SJCRH30 (cell line): Measurements from ENCODE around the gene ZNF518A. TPM values are rescaled to one million over a fixed set of nuclear protein-coding genes. Genes with fewer than 3 reads are reported as not detected.

Experiments used
- DNase-seq, 2 experiments: peaks; one replicate each; pipeline ENCODE4 v3.0.0-alpha.2; 2015 to 2020
- H3K27ac ChIP-seq: fragments of 250-450 bp; sonication (Bioruptor Pico); 2 replicates; pipeline ENCODE4 v1.5.1; 2020; ENCODE audit warnings: mild to moderate bottlenecking, moderate library complexity
- H3K27me3 ChIP-seq: fragments of 250-450 bp; sonication (Bioruptor Pico); 2 replicates; pipeline ENCODE4 v1.5.1; 2020; ENCODE audit warnings: mild to moderate bottlenecking, moderate library complexity
- H3K36me3 ChIP-seq: fragments of 250-450 bp; sonication (Bioruptor Pico); 2 replicates; pipeline ENCODE4 v1.5.1; 2020; ENCODE audit warnings: mild to moderate bottlenecking, moderate library complexity
- H3K4me1 ChIP-seq: fragments of 250-450 bp; sonication (Bioruptor Pico); 2 replicates; pipeline ENCODE4 v1.5.1; 2020; ENCODE audit warnings: mild to moderate bottlenecking, moderate library complexity
- H3K4me3 ChIP-seq: fragments of 250-450 bp; sonication (Bioruptor Pico); 2 replicates; pipeline ENCODE4 v1.5.1; 2020; ENCODE audit warnings: mild to moderate bottlenecking, moderate library complexity
- H3K9me3 ChIP-seq: fragments of 250-450 bp; sonication (Bioruptor Pico); replicated peaks from 2 replicates; pipeline ENCODE4 v1.5.1; 2020; ENCODE audit warnings: mild to moderate bottlenecking, moderate library complexity
- total RNA-seq: library from RNA; depleted of rRNA; stranded (reverse); fragments of >200 nt; shearing (Covaris generic); gene quantifications from 2 replicates; pipeline ENCODE4 v1.2.3, GENCODE V29; 2014

Gene ZNF518A
- total RNA-seq, 1 experiment from 2014 or later = 24.9 TPM

DNA sequence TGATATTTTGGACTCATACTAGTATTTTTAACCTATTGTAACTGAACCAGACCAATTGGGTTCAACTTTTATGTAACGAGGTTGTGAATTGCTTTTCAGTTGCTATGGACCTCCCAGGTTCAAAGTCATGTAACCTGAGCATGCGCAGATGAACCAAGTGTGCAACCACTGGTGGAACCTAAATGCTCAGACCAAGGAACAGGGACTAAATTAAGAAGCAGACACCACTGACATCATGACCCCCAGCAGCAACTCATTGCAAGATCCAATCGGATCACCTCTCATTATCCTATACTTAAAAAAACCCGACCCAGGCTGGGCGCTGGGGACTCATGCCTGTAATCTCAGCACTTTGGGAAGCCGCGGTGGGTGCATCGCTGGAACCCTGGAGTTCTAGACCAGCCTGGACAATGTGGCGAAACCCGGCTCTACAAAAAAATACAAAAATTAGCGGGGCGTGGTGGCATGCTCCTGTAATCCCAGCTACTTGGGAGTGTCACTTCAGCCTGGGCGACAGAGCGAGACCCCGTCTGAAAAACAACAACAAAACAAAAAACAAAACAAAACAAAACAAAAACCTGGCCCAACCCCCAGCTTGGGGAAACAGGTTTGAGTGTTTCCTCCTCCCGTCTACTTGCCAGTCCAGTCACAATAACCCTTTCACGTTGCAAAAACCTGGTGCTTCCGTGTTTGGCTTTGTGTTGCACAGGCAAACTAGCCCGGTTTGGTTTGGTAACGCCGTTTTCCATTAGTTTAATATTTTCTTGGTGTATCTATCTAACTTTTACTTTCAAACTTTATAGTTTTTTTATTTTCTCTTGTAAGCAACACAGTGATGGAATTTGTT, 11.3 kb upstream of the ZNF518A start:
- Histone ChIP-seq H3K4me1 (no peaks in the 10 kb centered on the region; the same call in 1 of the 2 replicates), H3K4me3 (no peak overlapping the region), H3K27ac (no peak overlapping the region), H3K27me3 (no peaks in the 10 kb centered on the region), H3K36me3 (no peaks in the 10 kb centered on the region), H3K9me3 (no peaks in the 10 kb centered on the region)
- DNase-seq = no peak

DNA sequence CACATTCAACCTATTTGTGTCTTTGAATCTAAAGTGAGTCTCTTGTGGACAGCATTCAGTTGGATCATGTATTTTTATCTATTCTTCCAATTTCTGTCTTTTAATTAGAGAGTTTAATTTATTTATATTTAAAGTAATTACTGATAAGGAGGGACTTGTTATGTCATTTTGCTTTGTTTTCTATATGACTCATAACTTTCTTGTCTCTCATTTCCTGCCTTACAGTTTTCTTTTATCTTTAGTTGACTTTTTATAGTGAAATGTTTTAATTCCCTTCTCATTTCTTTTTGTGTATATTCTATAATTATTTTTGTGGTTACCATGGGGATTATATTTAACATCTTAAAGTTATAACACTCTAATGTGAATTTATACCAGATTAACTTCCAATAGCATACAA, 7.3 kb upstream of the ZNF518A start:
- Histone ChIP-seq H3K27ac (no peak overlapping the region), H3K4me1 (peaks cover 5% of the 10 kb centered on the region), H3K4me3 (no peak overlapping the region), H3K27me3 (no peaks in the 10 kb centered on the region), H3K36me3 (no peaks in the 10 kb centered on the region), H3K9me3 (no peaks in the 10 kb centered on the region)
- DNase-seq = no peak

DNA sequence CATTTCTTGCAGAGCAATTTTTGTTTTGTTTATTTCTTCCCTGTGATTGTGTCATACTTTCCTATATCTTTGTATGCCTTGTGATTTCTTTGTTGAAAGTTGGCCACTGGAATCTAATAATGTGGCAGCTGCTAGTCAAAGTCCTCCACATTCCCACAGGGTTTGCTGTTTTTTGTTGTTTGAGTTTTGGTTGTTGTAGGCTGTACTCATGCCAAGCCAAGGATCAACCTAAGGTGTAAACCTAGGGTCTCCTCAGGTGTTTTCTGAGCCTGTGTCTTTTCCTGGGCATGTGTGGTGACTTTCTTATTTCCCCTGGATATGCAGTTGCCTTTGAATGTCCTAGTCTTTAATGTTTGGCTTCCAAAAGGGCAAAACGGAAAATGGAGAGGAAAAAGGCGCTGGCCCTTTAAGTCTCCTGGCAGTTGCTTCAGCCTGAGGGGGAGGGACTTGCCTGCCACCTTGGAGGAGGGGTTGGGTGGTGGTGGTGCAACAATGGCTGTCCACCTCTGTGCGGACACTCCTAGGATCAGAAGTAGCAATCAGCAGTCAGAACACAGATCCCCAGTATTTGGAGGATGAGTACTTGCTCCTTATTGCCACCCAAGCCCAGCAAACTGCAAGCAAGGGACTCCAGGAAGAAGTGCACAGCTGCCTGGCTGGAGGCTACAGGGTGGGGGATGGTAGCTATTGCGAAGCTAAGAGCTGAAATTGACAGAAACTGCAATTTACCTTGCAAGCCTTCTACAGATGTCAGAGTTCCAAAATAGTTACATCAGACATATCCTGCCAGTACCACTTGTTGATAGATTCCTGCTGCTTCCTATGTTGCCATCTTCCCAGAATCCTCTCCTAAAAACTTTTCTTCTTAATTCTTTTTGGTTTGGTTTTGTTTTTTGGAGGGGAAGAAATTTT, 5.6 kb upstream of the ZNF518A start:
- DNase-seq = peak; percentile 63
- H3K36me3 ChIP-seq = no peaks in the 10 kb centered on the region

DNA sequence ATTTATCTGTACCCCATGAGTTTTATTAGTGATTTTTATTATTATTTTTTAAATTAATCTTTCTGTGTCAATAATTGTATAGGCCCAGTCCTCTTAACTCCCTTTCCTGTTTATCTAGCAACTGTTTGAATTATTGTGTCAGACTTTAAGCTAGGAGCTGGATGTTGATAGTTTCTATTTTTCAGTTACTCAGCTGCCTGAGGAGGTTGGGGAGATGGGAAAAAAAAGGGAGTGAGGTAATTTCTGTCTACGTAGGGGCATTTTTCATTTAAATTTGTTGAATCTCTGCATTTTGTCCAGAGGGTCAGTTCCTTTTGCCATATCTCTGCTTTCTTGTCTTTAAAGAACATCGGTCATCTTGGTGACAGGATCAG, 5.0 kb upstream of the ZNF518A start:
- H3K4me3 ChIP-seq = peak overlapping the region; percentile 56; the same call in 1 of the 2 replicates
- H3K27ac ChIP-seq = no peak overlapping the region
- H3K36me3 ChIP-seq = no peaks in the 10 kb centered on the region
- no peaks in the 10 kb centered on the region for H3K27me3 ChIP-seq
- H3K4me1 ChIP-seq = peaks cover 10% of the 10 kb centered on the region
- H3K9me3 ChIP-seq = no peaks in the 10 kb centered on the region
- no peak for DNase-seq

More for the DNA sequence above, 5.6 kb upstream of the ZNF518A start:
- H3K4me3 ChIP-seq = peak overlapping the region; percentile 56
- no peaks in the 10 kb centered on the region for H3K27me3 ChIP-seq
- no peak overlapping the region; the same call in 1 of the 2 replicates for H3K27ac ChIP-seq
- H3K9me3 ChIP-seq = no peaks in the 10 kb centered on the region
- peaks cover 10% of the 10 kb centered on the region for H3K4me1 ChIP-seq

DNA sequence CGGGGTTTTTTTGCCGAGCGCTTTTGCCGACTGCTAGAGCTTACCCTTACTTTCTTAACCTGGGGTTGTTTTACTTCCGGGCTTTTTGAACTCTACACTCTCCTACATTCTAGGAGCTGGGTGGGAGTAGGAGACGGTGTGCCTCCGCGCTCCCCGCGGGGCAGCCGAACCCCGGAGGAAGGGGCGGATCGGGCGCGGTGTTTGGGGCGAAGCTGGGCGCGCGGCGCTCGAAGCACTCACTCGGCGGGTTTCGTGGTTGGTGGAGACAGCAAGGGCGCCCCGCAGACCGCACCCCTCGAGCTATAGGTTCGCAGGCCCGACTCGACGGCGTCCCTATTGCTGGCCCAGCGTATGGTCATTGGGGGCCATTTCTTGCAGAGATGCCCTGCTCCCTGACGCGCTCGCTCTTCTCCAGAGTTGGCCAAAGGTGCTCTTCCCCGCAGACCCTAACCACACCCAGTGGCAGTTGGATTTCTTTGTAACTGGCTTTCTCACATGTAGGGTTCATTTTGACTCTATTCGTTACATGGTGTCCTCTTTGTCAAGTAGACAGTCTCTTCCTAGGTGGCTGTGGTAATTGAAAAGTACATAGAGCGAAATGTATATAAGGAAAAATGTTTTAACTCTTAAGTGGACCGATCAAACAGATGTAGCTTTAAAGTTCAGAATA, 364 bp downstream of the ZNF518A start:
- DNase-seq = peak; percentile 80 to 84
- Histone ChIP-seq H3K36me3 (0 out of 2 replicates have a peak, but pooled peaks cover 3% of the 10 kb centered on the region), H3K4me3 (peak overlapping the region; percentile 78), H3K27ac (peak overlapping the region; percentile 97), H3K4me1 (0 out of 2 replicates have a peak, but pooled peaks cover 5% of the 10 kb centered on the region), H3K27me3 (no peaks in the 10 kb centered on the region), H3K9me3 (no peaks in the 10 kb centered on the region)

DNA sequence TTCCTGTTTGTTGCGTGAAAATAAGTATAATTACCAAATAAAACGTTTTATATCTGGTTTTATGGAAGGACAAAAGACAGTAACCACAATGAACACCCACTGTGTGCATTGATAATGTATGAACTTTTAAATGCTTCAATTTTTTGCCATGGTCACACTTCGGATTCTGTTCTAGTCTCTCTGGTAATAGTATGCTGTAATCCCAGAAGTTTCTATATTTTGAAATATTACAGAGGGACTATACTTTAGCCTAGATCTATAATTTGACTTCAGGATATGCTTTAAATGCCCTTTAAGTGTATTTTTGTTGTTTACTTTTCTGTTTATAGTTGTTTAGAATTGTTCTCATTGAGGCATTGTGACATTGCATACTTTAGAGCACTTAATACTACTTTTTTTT, 1.5 kb downstream of the ZNF518A start:
- Histone ChIP-seq H3K4me1 (0 out of 2 replicates have a peak, but pooled peaks cover 5% of the 10 kb centered on the region), H3K27me3 (no peaks in the 10 kb centered on the region), H3K9me3 (no peaks in the 10 kb centered on the region), H3K36me3 (0 out of 2 replicates have a peak, but pooled peaks cover 3% of the 10 kb centered on the region), H3K4me3 (peak overlapping the region; percentile 78), H3K27ac (no peak overlapping the region)
- no peak for DNase-seq

DNA sequence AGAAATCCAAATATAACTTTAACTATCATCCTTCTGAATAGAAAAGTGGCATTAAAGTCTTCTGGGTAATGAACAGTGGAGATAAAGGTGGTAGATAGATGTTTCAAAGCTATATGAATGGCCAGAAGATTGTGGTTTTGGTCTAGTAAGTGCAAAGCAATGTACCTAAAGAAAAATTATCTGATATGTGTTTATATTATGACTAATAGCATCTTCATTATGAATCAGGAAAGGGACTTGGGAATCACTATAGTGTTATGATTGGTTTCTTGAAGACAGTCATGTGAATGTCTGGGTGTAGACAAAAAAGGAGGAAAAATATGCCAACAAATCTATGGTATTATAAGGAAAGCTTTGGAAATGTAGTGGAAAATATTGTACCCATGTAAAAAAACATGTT, 3.0 kb downstream of the ZNF518A start:
- Histone ChIP-seq H3K27ac (no peak overlapping the region), H3K9me3 (no peaks in the 10 kb centered on the region), H3K27me3 (no peaks in the 10 kb centered on the region), H3K4me1 (0 out of 2 replicates have a peak, but pooled peaks cover 5% of the 10 kb centered on the region), H3K4me3 (no peak overlapping the region), H3K36me3 (peaks cover 3% of the 10 kb centered on the region; the same call in 1 of the 2 replicates)
- DNase-seq = no peak

DNA sequence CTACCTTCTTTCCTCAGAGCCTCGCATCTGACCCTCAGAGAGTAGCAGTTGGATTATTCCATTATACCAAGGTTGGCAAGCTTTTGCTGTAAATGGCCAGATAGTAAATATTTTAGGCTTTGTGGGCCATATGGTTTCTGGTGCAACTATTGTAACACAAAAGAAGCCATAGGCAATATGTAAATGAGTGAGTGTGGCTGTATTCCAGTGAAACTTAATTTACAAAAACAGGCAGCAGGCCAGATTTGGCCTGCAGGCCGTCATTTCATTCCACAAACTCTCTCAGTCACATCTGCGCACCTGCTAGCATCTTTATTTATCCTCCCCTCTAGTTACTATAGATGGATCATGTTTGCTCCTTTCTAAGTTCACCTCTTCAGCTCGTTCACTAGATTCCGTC, 6.7 kb downstream of the ZNF518A start:
- peaks cover 3% of the 10 kb centered on the region; the same call in 1 of the 2 replicates for H3K36me3 ChIP-seq
- H3K27me3 ChIP-seq = no peaks in the 10 kb centered on the region
- H3K4me3 ChIP-seq = no peak overlapping the region
- no peak for DNase-seq
- no peak overlapping the region for H3K27ac ChIP-seq
- H3K9me3 ChIP-seq = no peaks in the 10 kb centered on the region
- H3K4me1 ChIP-seq = no peaks in the 10 kb centered on the region

DNA sequence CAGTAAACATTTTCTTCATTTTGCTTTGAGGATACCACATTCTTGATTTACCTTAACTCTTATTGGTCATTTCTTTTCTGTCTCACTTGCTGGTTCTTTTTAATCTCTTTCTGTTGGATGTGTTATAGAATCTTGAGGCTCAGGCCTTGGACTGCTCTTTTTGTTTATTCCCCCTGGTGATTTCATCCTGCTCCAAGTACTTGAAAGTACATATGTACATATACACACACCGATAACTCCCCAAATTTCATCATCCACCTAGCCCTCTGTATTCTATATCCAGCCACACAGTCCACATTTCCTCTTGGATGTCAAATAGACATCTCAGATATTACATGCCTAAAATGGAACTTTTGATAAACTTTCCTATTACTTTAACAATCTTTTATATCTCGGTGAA, 7.5 kb downstream of the ZNF518A start:
- Histone ChIP-seq H3K4me1 (no peaks in the 10 kb centered on the region), H3K4me3 (no peak overlapping the region), H3K36me3 (peaks cover 3% of the 10 kb centered on the region; the same call in 1 of the 2 replicates), H3K27ac (no peak overlapping the region), H3K27me3 (no peaks in the 10 kb centered on the region), H3K9me3 (no peaks in the 10 kb centered on the region)
- DNase-seq = no peak

DNA sequence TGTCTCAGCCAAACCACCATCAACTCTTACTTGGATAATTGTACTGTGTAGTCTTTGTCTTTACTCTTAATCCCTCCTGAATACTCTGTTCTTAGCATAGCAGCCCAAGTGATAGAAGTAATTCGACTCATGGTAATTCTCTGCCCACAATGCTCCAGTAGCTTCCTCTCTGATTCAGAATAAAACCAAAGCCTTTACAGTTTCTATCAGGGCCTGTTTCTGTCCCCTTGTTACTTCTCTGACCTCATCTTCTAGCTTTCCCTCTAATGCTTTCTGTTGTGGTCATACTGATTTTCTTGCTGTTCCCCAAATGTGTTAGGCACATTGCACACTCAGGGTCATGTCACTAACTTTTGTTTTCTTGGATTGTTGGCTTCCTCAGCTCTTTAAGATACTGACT, 8.0 kb downstream of the ZNF518A start:
- no peaks in the 10 kb centered on the region for H3K27me3 ChIP-seq
- no peaks in the 10 kb centered on the region for H3K9me3 ChIP-seq
- no peak for DNase-seq
- no peak overlapping the region for H3K27ac ChIP-seq
- no peak overlapping the region for H3K4me3 ChIP-seq
- H3K4me1 ChIP-seq = no peaks in the 10 kb centered on the region
- peaks cover 3% of the 10 kb centered on the region; the same call in 1 of the 2 replicates for H3K36me3 ChIP-seq

DNA sequence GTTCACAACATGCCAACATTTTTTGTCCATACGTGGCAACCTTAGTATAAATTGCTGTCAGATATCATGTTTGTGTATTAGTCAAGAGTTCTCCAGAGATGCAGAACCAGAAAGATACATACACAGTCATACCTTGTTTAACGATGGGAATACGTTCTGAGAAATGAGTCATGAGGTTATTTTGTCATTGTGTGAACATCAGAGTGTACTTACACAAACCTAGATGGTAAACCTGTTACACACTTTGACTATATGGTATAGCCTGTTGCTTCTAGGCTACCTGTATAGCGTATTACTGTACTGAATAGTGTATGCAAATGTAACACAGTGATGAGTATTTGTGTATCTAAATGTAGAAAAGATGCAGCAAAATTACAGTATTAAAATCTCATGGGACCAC, 22.3 kb downstream of the ZNF518A start:
- Histone ChIP-seq H3K27ac (no peak overlapping the region), H3K9me3 (no peaks in the 10 kb centered on the region), H3K36me3 (peaks cover 13% of the 10 kb centered on the region)

DNA sequence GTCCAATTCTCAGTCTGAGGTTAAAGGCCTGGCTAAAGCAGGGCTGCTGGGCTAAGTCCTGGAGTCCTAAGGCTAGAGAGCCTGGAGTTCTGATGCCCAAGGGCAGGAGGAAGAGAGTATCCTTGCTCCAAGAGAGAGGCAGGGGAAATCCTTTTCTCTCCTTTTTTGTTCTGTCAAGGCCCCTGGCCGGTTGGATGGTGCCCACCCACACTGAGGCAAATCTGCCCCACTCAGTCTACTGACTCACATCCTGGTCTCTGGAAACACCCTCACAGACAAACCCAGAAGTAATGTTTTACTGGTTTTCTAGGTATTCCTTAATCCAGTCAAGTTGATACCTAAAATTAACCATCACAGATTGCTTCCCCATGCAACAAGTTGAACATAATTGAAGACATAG, 23.0 kb downstream of the ZNF518A start:
- Histone ChIP-seq H3K4me3 (no peak overlapping the region), H3K9me3 (no peaks in the 10 kb centered on the region), H3K36me3 (peaks cover 13% of the 10 kb centered on the region), H3K27ac (no peak overlapping the region), H3K27me3 (no peaks in the 10 kb centered on the region), H3K4me1 (no peaks in the 10 kb centered on the region)
- no peak for DNase-seq

More for the DNA sequence above, 22.3 kb downstream of the ZNF518A start:
- Histone ChIP-seq H3K4me1 (no peaks in the 10 kb centered on the region), H3K27me3 (no peaks in the 10 kb centered on the region), H3K4me3 (no peak overlapping the region)
- DNase-seq = no peak

DNA sequence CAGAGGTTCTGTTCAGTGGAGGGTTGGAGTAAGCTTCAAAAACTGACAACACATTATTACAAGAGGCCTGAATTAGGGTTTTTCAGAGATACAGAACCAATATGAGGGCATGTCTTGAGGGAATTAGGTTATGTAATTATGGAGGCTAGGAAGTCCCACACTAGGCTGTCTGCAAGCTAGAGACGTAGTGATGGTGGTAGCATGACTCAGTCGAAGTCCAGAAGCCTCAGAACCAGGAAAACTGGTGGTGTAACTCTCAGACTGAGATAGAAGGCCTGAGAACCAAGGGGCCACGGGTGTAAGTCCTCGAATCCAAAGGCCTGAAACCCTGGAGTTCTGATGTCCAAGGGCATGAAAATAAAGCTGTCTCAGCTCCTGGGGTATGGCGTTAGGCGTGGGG, 35.6 kb downstream of the ZNF518A start:
- Histone ChIP-seq H3K27me3 (no peaks in the 10 kb centered on the region), H3K9me3 (no peaks in the 10 kb centered on the region), H3K36me3 (no peaks in the 10 kb centered on the region), H3K4me1 (no peaks in the 10 kb centered on the region), H3K27ac (no peak overlapping the region), H3K4me3 (no peak overlapping the region)
- no peak for DNase-seq

DNA sequence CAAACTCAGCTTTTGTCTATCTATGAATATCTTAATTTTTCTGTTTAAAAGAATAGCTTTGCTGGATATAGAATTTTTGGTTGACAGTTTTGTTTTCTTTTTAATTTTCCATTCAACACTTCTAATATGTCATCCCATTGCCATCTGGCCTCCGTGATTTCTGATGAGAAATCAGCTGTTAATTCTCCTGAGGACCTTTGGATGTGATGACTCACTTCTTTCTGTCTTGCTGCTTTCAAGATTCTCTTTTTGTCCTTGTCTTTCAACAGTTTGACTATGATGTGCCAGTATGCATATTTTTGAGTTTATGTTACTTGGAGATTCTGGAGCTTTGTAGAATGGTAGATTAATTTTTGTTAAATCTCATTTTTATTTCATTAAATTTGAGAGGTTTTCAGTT, 38.4 kb downstream of the ZNF518A start:
- no peak for DNase-seq
- no peaks in the 10 kb centered on the region for H3K9me3 ChIP-seq
- H3K27me3 ChIP-seq = no peaks in the 10 kb centered on the region
- no peaks in the 10 kb centered on the region for H3K4me1 ChIP-seq
- H3K36me3 ChIP-seq = no peaks in the 10 kb centered on the region
- no peak overlapping the region for H3K4me3 ChIP-seq
- no peak overlapping the region for H3K27ac ChIP-seq
